MG63 (cell line): ENCODE data around the gene AFF1. TPM values are rescaled to one million over a fixed set of nuclear protein-coding genes. Genes with fewer than 3 reads are reported as not detected.
"Not testable (repeated sequence)": the region's sequence is repeated elsewhere in the genome, so short reads cannot be mapped to it uniquely, and the experiment has no call there.

Experiments
- DNase-seq: peaks from one replicate; pipeline ENCODE4 v3.0.0-alpha.2; 2020
- H3K27me3 ChIP-seq: fragments of 250-450 bp; sonication (Bioruptor Pico); 2 replicates; pipeline ENCODE4 v1.5.1; 2020; ENCODE audit warnings: mild to moderate bottlenecking, moderate library complexity
- H3K36me3 ChIP-seq: fragments of 250-450 bp; sonication (Bioruptor Pico); 2 replicates; pipeline ENCODE4 v1.5.1; 2020; ENCODE audit warnings: mild to moderate bottlenecking, moderate library complexity
- H3K4me3 ChIP-seq: fragments of 250-450 bp; sonication (Bioruptor Pico); 2 replicates; pipeline ENCODE4 v1.5.1; 2020; ENCODE audit warnings: mild to moderate bottlenecking, moderate library complexity
- H3K9me3 ChIP-seq: fragments of 250-450 bp; sonication (Bioruptor Pico); 2 replicates; pipeline ENCODE4 v1.5.1; 2020; ENCODE audit warnings: mild to moderate bottlenecking, moderate library complexity
- total RNA-seq: library from RNA; depleted of rRNA; stranded (reverse); fragments of >200 nt; shearing (Covaris generic); gene quantifications from 2 replicates; pipeline ENCODE4 v1.2.3, GENCODE V29; 2014; ENCODE audit warnings: low replicate concordance

AFF1 gene
- total RNA-seq, 1 experiment from 2014 or later: 1.1 TPM

GRCh38 chr4:87009095-87009648 lies 74.4 kb downstream of the AFF1 start:
- Histone ChIP-seq H3K36me3 (no peaks in the 10 kb centered on the region), H3K4me3 (no peak overlapping the region), H3K9me3 (no peaks in the 10 kb centered on the region), H3K27me3 (no peaks in the 10 kb centered on the region)
- no peak for DNase-seq

GRCh38 chr4:87010192-87010591 lies 75.4 kb downstream of the AFF1 start:
- Histone ChIP-seq H3K36me3 (no peaks in the 10 kb centered on the region), H3K27me3 (no peaks in the 10 kb centered on the region), H3K4me3 (no peak overlapping the region), H3K9me3 (no peaks in the 10 kb centered on the region)
- no peak for DNase-seq

- Histone ChIP-seq H3K27me3 (no peaks in the 10 kb centered on the region), H3K36me3 (no peaks in the 10 kb centered on the region), H3K4me3 (no peak overlapping the region), H3K9me3 (no peaks in the 10 kb centered on the region)
- DNase-seq: peak; percentile 9
These were observed 76.7 kb downstream of the AFF1 start for GRCh38 chr4:87011340-87012034.

- no peaks in the 10 kb centered on the region for H3K36me3 ChIP-seq
- no peaks in the 10 kb centered on the region for H3K9me3 ChIP-seq
- H3K27me3 ChIP-seq: no peaks in the 10 kb centered on the region
- no peak overlapping the region for H3K4me3 ChIP-seq
- no peak for DNase-seq
These were observed 77.6 kb downstream of the AFF1 start for GRCh38 chr4:87012265-87012953.

GRCh38 chr4:87012954-87013308 lies 78.1 kb downstream of the AFF1 start:
- DNase-seq, H3K27me3 ChIP-seq, H3K9me3 ChIP-seq, H3K4me3 ChIP-seq, H3K36me3 ChIP-seq: not testable (repeated sequence)

- Histone ChIP-seq H3K9me3 (no peaks in the 10 kb centered on the region), H3K27me3 (no peaks in the 10 kb centered on the region), H3K4me3 (no peak overlapping the region), H3K36me3 (no peaks in the 10 kb centered on the region)
- no peak for DNase-seq
These were observed 79.5 kb downstream of the AFF1 start for GRCh38 chr4:87014284-87014782.

- Histone ChIP-seq H3K9me3 (no peaks in the 10 kb centered on the region), H3K27me3 (no peaks in the 10 kb centered on the region), H3K36me3 (no peaks in the 10 kb centered on the region), H3K4me3 (no peak overlapping the region)
- DNase-seq: no peak
These were observed 80.6 kb downstream of the AFF1 start for GRCh38 chr4:87015416-87015815.

GRCh38 chr4:87017580-87018342 lies 83.0 kb downstream of the AFF1 start:
- Histone ChIP-seq H3K36me3 (no peaks in the 10 kb centered on the region), H3K27me3 (no peaks in the 10 kb centered on the region), H3K9me3 (no peaks in the 10 kb centered on the region), H3K4me3 (no peak overlapping the region)
- no peak for DNase-seq

- H3K27me3 ChIP-seq: no peaks in the 10 kb centered on the region
- no peak for DNase-seq
- H3K36me3 ChIP-seq: no peaks in the 10 kb centered on the region
- H3K4me3 ChIP-seq: no peak overlapping the region
- no peaks in the 10 kb centered on the region for H3K9me3 ChIP-seq
These were observed 83.9 kb downstream of the AFF1 start for GRCh38 chr4:87018753-87019152.

GRCh38 chr4:87019246-87019791 lies 84.5 kb downstream of the AFF1 start:
- H3K36me3 ChIP-seq: no peaks in the 10 kb centered on the region
- no peaks in the 10 kb centered on the region for H3K9me3 ChIP-seq
- no peaks in the 10 kb centered on the region for H3K27me3 ChIP-seq
- DNase-seq: no peak
- no peak overlapping the region for H3K4me3 ChIP-seq

GRCh38 chr4:87019898-87020297 lies 85.1 kb downstream of the AFF1 start:
- H3K4me3 ChIP-seq: no peak overlapping the region
- H3K27me3 ChIP-seq: no peaks in the 10 kb centered on the region
- H3K36me3 ChIP-seq: no peaks in the 10 kb centered on the region
- no peaks in the 10 kb centered on the region for H3K9me3 ChIP-seq
- no peak for DNase-seq

GRCh38 chr4:87024201-87024600 lies 89.4 kb downstream of the AFF1 start:
- Histone ChIP-seq H3K9me3 (no peaks in the 10 kb centered on the region), H3K4me3 (no peak overlapping the region), H3K36me3 (no peaks in the 10 kb centered on the region), H3K27me3 (no peaks in the 10 kb centered on the region)
- no peak for DNase-seq

- Histone ChIP-seq H3K36me3 (no peaks in the 10 kb centered on the region), H3K9me3 (no peaks in the 10 kb centered on the region), H3K4me3 (no peak overlapping the region), H3K27me3 (no peaks in the 10 kb centered on the region)
- DNase-seq: no peak
These were observed 90.3 kb downstream of the AFF1 start for GRCh38 chr4:87025023-87025613.

GRCh38 chr4:87025614-87026041 lies 90.8 kb downstream of the AFF1 start:
- Histone ChIP-seq H3K9me3 (no peaks in the 10 kb centered on the region), H3K4me3 (no peak overlapping the region), H3K36me3 (no peaks in the 10 kb centered on the region), H3K27me3 (no peaks in the 10 kb centered on the region)
- no peak for DNase-seq

- Histone ChIP-seq H3K36me3 (no peaks in the 10 kb centered on the region), H3K27me3 (no peaks in the 10 kb centered on the region), H3K4me3 (no peak overlapping the region), H3K9me3 (no peaks in the 10 kb centered on the region)
- no peak for DNase-seq
These were observed 92.1 kb downstream of the AFF1 start for GRCh38 chr4:87026800-87027495.

GRCh38 chr4:87029356-87029755 lies 94.5 kb downstream of the AFF1 start:
- Histone ChIP-seq H3K4me3 (no peak overlapping the region), H3K27me3 (no peaks in the 10 kb centered on the region), H3K36me3 (no peaks in the 10 kb centered on the region), H3K9me3 (no peaks in the 10 kb centered on the region)
- no peak for DNase-seq
